Measurements from ENCODE around the gene ITIH6.

DNA sequence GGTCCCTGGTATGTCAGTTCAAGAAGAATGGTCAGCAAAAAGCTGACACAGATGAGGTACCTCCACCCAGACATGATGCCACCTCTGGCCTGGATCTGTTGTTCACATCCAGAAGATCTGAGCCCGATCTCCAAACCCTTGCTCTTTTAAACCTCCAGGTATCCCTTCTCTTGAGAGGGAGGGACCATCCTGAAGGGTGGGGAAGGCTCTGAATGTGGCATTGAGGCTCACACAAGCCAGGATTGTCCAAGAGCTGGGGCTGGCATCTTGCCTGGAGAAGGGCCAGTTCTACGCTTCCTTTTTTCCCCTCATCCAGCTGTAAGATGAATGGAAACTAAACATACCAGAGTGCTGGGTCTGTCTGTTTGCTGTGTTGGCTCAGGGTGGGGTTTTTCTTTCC, at the start of gene ITIH6:
- TF ChIP-seq CTCF (tag by site-specific recombination; IDR thresholded peaks at IDR 0.05) (no peak), ZBTB17 (tag by site-specific recombination; IDR thresholded peaks at IDR 0.05) (no peak), HOXD13 (CRISPR knock-in tag; IDR thresholded peaks at IDR 0.05; ENCODE audit: borderline replicate concordance) (no peak), MYNN (tag by site-specific recombination; IDR thresholded peaks at IDR 0.05; ENCODE audit: borderline replicate concordance) (no peak), REST (tag by site-specific recombination; IDR thresholded peaks at IDR 0.05) (no peak), ZNF513 (tag by site-specific recombination; IDR thresholded peaks at IDR 0.05) (no peak), OSR2 (tag by site-specific recombination; IDR thresholded peaks at IDR 0.05) (no peak), ZBTB1 (tag by site-specific recombination; IDR thresholded peaks at IDR 0.05) (no peak), BCL11B (tag by site-specific recombination; IDR thresholded peaks at IDR 0.05; ENCODE audit: low read depth) (no peak), ZNF274 (IDR thresholded peaks at IDR 0.05; ENCODE audit: low read length) (no peak), ZNF274 (tag by site-specific recombination; IDR thresholded peaks at IDR 0.05; ENCODE audit: borderline replicate concordance) (no peak), FEZF1 (tag by site-specific recombination; IDR thresholded peaks at IDR 0.05) (no peak)
- TF ChIP-seq, protein P1, sequence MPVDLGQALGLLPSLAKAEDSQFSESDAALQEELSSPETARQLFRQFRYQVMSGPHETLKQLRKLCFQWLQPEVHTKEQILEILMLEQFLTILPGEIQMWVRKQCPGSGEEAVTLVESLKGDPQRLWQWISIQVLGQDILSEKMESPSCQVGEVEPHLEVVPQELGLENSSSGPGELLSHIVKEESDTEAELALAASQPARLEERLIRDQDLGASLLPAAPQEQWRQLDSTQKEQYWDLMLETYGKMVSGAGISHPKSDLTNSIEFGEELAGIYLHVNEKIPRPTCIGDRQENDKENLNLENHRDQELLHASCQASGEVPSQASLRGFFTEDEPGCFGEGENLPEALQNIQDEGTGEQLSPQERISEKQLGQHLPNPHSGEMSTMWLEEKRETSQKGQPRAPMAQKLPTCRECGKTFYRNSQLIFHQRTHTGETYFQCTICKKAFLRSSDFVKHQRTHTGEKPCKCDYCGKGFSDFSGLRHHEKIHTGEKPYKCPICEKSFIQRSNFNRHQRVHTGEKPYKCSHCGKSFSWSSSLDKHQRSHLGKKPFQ (tag by site-specific recombination; IDR thresholded peaks at IDR 0.05): no peak

Measured in HEK293 (cell line).